Measurements from ENCODE around the gene SUGCT. TPM values are rescaled to one million over a fixed set of nuclear protein-coding genes. Genes with fewer than 3 reads are reported as not detected.

SUGCT gene
- total and polyA plus RNA-seq, 2 of the 13 experiments (the other 11 are each of a cell fraction or from before 2014, with no cell fraction given): 10.1 to 22.2 TPM

- Histone ChIP-seq H3K9me3 (ENCODE audit: low read length) (no peaks in the 10 kb centered on the region), H4K20me1 (ENCODE audit: insufficient read depth, low read length) (no peaks in the 10 kb centered on the region), H3K9ac (ENCODE audit: insufficient read depth, low read depth, low read length) (no peak overlapping the region), H3K4me3 (replicated peaks in 1 of 3; ENCODE audit: insufficient read depth in 1 of 3, low read depth in 2 of 3, low read length in 3 of 3) (no peak overlapping the region), H3K27ac (ENCODE audit: extremely low read length, insufficient read depth, low read length) (no peak overlapping the region), H3K36me3 (replicated peaks in 1 of 2; ENCODE audit: control insufficient read depth in 1 of 2, insufficient read depth in 2 of 2, low read length in 2 of 2) (no peaks in the 10 kb centered on the region), H3K79me2 (ENCODE audit: insufficient read depth, low read length) (no peaks in the 10 kb centered on the region), H2AFZ (ENCODE audit: low read length) (no peak overlapping the region), H3K27me3 (ENCODE audit: control insufficient read depth in 1 of 2, insufficient read depth in 2 of 2, low read length in 2 of 2) (no peaks in the 10 kb centered on the region), H3K4me1 (ENCODE audit: insufficient read depth, low read length) (peaks cover 6% of the 10 kb centered on the region; the same call in 1 of the 2 replicates), H3K4me2 (ENCODE audit: low read depth, low read length) (no peak overlapping the region)
- DNase-seq (ENCODE audit: low spot score) (no peak), ATAC-seq (no peak), FAIRE-seq (no peak)
- ChIA-PET CTCF (ENCODE audit: low intra/inter-chr PET ratio, low total read pairs) (no interaction called here), POLR2A (no interaction called here)
- TF ChIP-seq ZFP37 (CRISPR knock-in tag; IDR thresholded peaks at IDR 0.05; ENCODE audit: borderline replicate concordance): no peak
- no peak for TF ChIP-seq ZNF496 (CRISPR knock-in tag; IDR thresholded peaks at IDR 0.05; ENCODE audit: insufficient replicate concordance)
- no peak for TF ChIP-seq ZNF768 (CRISPR knock-in tag; IDR thresholded peaks at IDR 0.05)
- no peak for TF ChIP-seq ZNF878 (CRISPR knock-in tag; IDR thresholded peaks at IDR 0.05)
- TF ChIP-seq SRSF4 (IDR thresholded peaks at IDR 0.05; ENCODE audit: low read depth, low read length, poor library complexity, severe bottlenecking): no peak
- TF ChIP-seq TAF1 (CRISPR knock-in tag; IDR thresholded peaks at IDR 0.05): no peak
- no peak for TF ChIP-seq ZNF607 (CRISPR knock-in tag; IDR thresholded peaks at IDR 0.05; ENCODE audit: borderline replicate concordance)
- no peak for TF ChIP-seq ZBTB3 (CRISPR knock-in tag; IDR thresholded peaks at IDR 0.05; ENCODE audit: borderline replicate concordance, low read depth)
- no peak for TF ChIP-seq ZNF281 (CRISPR knock-in tag; IDR thresholded peaks at IDR 0.05; ENCODE audit: borderline replicate concordance)
- TF ChIP-seq ZNF232 (CRISPR knock-in tag; IDR thresholded peaks at IDR 0.05; ENCODE audit: borderline replicate concordance): no peak
- no peak for TF ChIP-seq ZNF543 (CRISPR knock-in tag; IDR thresholded peaks at IDR 0.05)
- no peak for TF ChIP-seq ZBTB46 (CRISPR knock-in tag; IDR thresholded peaks at IDR 0.05; ENCODE audit: borderline replicate concordance)
- TF ChIP-seq BRD4 (CRISPR knock-in tag; IDR thresholded peaks at IDR 0.05): no peak
- intact Hi-C loops (cut with micrococcal nuclease; ENCODE audit: unreplicated experiment) (no loop called here), in situ Hi-C loops (cut with HindIII; ENCODE audit: extremely low pct_ligation_motif_present, low pct_unique_long_range_greater_than_20kb) (no loop called here)
- 94% methylated on average over 2 of the region's 2 CpGs for WGBS (ENCODE audit: low lambda C conversion rate)
- BruUV-seq (replicated peaks): no TSS peak
Measured at GRCh38 chr7:40549372-40550039, 414.7 kb downstream of the SUGCT start.
